ENCODE measurements around the gene FAM131C. TPM values are rescaled to one million over a fixed set of nuclear protein-coding genes. Genes with fewer than 3 reads are reported as not detected.

Gene FAM131C
- total RNA-seq, 6 donors from 2014 or later: 0.13 TPM; not detected in 5

DNA sequence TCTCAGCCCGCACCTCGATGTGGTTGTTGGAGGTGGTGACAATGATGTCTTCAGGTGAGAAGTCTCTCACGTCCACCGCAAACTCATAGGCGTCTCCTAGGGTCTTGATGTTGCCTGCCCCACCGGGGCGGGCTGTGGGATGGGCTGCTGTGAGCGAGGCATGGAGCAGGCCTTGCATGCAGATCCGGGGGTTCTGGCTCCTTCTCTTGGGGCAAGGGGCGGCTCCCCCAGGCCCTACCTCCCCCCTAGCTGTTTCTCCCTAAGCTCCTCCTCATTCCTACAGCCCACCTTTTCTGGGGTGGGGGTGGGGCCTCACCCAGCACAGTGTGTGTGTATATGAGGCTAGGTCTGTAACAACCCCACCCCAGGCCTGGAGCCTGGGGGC is 56.4 kb downstream of the FAM131C start:
- ATAC-seq (ENCODE audit: low FRiP score in 2 of 2) (no peak), DNase-seq (no peak)
- 85 to 87% methylated on average over 10 of the region's 10 CpGs for WGBS, 2 donors
- no peaks in the 10 kb centered on the region for H3K27me3 ChIP-seq
- H3K4me1 ChIP-seq: peaks cover 17 to 30% (median 22%) of the 10 kb centered on the region in 4 donors
- H3K9me3 ChIP-seq: no peaks in the 10 kb centered on the region
- H3K36me3 ChIP-seq: no peaks in the 10 kb centered on the region
- H3K4me3 ChIP-seq: peak overlapping the region in 1 of 4 donors; percentile 13
- peak overlapping the region in 2 of 4 donors; percentile 66 to 77 for H3K27ac ChIP-seq
- no peak for TF ChIP-seq POLR2AphosphoS5 (IDR thresholded peaks at IDR 0.05)
- no peak for TF ChIP-seq EP300 (IDR thresholded peaks at IDR 0.05)
- TF ChIP-seq, protein P1, sequence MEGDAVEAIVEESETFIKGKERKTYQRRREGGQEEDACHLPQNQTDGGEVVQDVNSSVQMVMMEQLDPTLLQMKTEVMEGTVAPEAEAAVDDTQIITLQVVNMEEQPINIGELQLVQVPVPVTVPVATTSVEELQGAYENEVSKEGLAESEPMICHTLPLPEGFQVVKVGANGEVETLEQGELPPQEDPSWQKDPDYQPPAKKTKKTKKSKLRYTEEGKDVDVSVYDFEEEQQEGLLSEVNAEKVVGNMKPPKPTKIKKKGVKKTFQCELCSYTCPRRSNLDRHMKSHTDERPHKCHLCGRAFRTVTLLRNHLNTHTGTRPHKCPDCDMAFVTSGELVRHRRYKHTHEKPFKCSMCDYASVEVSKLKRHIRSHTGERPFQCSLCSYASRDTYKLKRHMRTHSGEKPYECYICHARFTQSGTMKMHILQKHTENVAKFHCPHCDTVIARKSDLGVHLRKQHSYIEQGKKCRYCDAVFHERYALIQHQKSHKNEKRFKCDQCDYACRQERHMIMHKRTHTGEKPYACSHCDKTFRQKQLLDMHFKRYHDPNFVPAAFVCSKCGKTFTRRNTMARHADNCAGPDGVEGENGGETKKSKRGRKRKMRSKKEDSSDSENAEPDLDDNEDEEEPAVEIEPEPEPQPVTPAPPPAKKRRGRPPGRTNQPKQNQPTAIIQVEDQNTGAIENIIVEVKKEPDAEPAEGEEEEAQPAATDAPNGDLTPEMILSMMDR (IDR thresholded peaks at IDR 0.05): no peak
- TF ChIP-seq POLR2A (IDR thresholded peaks at IDR 0.05): no peak

DNA sequence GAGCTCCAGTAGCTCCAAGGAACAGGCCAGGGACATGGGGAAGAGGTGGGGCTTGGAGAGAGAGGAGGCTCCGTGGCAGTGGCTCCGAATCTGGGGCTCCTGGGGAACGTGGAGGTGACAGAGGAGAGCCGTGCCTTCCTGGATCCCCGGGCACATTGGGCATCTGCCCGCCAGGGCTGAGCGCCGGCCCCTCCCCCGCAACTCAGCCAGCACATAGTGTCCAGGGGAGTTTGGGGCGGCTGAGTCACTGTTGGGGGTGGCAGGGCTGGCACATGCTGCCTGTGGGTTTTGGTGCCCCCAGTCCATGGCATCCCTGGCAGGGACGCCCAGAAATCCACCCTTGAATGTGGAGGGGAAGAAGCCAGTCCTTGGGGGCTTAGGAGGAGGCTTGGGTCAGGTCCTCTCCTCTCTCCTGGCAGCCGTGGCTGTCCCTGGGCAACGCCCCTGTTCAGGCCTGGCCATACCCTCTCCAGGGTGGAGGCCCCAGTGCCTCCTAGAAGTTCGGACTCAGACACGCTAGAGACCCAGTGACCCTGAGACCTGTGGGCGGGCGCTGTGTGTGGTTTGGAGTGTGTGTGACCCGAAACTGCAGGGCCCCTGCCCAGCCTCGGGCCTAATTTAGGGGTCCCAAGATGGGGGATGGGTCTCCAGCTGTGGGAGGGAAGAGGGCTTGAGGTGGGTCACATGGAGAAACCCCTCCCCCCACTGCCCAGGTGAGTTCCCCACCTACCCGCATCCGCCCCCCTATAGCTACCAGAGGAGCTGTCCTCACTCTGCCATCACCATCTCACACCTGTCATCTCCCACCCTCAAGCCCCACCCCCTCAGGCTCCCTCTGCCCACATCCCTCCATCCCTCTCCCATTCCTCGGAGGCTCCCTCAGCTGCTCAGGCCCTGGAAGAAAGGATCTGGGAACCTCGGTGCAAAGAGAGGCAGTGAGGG is 57.2 kb downstream of the FAM131C start:
- H3K27ac ChIP-seq: peak overlapping the region in 3 of 4 donors; percentile 27 to 77 (median 66)
- DNase-seq (no peak), ATAC-seq (ENCODE audit: low FRiP score in 2 of 2) (no peak)
- H3K4me3 ChIP-seq: no peak overlapping the region
- no peaks in the 10 kb centered on the region for H3K9me3 ChIP-seq
- 76 to 77% methylated on average over 10 to 18 of the region's 23 CpGs for WGBS, 2 donors
- TF ChIP-seq, protein P1 (IDR thresholded peaks at IDR 0.05): no peak
- TF ChIP-seq EP300 (IDR thresholded peaks at IDR 0.05) (no peak), POLR2AphosphoS5 (IDR thresholded peaks at IDR 0.05) (no peak), POLR2A (IDR thresholded peaks at IDR 0.05) (no peak)
- H3K27me3 ChIP-seq: no peaks in the 10 kb centered on the region
- H3K4me1 ChIP-seq: peaks cover 17 to 30% (median 22%) of the 10 kb centered on the region in 4 donors
- no peaks in the 10 kb centered on the region for H3K36me3 ChIP-seq

DNA sequence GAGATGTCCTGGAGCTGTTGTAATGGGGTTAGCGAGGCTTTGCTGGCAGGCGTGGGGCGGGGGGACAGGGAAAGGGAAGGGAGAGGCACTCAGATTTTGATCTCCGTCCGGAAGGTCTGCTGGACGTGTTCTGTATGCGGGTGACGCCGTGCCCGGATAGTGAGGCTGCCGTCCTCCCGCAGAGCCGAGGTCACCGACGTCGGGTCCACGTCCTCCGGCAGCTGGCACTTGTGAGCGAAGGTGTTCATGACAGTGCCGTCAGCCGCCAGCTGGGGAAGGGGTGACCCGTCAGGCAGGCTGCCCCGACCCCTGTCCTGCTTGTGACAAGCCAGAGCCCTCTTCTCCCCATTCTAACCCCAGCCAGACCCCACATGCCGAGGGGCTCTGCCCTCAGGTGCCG is 58.0 kb downstream of the FAM131C start:
- 91 to 93% methylated on average over 21 to 25 of the region's 25 CpGs for WGBS, 2 donors
- Histone ChIP-seq H3K27me3 (no peaks in the 10 kb centered on the region), H3K4me1 (peaks cover 17 to 30% (median 22%) of the 10 kb centered on the region in 4 donors), H3K9me3 (no peaks in the 10 kb centered on the region), H3K36me3 (no peaks in the 10 kb centered on the region), H3K27ac (peak overlapping the region in 2 of 4 donors; percentile 27 to 77), H3K4me3 (no peak overlapping the region)
- DNase-seq (no peak), ATAC-seq (ENCODE audit: low FRiP score in 2 of 2) (no peak)
- no peak for TF ChIP-seq EP300 (IDR thresholded peaks at IDR 0.05)
- TF ChIP-seq, protein P1 (IDR thresholded peaks at IDR 0.05): no peak
- no peak for TF ChIP-seq POLR2AphosphoS5 (IDR thresholded peaks at IDR 0.05)
- TF ChIP-seq POLR2A (IDR thresholded peaks at IDR 0.05): no peak

DNA sequence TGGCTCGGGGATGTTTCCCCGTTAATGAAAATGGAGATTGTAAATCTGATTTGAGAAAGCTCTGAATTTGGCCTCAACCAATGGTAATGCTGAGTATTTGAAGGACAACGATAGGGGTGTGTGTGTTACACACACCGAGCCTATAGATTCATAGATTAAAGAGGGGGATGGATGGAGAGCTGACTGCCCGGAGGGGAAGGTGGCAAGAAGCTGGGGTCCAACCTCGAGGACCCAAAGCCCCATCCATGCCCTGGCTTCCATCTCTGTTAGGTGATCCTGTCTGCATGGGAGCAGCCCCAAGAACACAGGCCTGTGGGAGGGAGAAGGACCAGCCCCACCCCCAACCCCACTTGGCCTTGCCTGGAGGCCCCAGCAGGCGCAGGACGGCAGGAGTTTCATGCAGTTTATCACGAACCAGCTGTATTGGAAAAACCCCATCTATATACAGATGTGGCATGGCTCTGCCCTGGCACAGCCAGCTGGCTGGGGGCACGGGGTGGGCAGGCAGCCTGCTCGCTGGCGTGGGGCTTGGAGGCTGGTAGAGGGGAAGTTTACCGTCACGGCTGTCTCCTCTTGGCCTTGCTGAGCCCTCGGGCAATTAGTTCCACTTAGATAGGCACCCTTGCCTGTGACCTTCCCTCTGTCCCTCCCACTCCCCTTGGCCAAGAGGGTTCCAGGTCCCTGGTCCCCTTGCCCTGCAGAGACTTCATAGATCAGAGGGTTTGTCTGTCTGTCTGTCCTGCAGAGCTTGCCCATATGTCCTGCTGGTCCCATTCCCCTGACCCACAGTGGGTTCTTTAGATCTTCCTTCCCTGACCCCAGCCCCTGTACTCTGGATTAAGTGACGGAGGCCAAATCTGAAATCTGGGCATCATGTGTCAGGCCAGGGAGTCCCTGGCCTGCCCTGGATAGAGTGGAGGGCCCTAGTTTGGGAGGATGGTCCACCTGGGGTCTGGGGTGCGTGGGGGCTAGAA is 58.7 kb downstream of the FAM131C start:
- peaks cover 17 to 30% (median 22%) of the 10 kb centered on the region in 4 donors for H3K4me1 ChIP-seq
- no peak overlapping the region for H3K4me3 ChIP-seq
- H3K36me3 ChIP-seq: no peaks in the 10 kb centered on the region
- no peaks in the 10 kb centered on the region for H3K9me3 ChIP-seq
- TF ChIP-seq POLR2A (IDR thresholded peaks at IDR 0.05): no peak
- TF ChIP-seq, protein P1 (IDR thresholded peaks at IDR 0.05): no peak
- TF ChIP-seq POLR2AphosphoS5 (IDR thresholded peaks at IDR 0.05): no peak
- no peak for TF ChIP-seq EP300 (IDR thresholded peaks at IDR 0.05)
- H3K27ac ChIP-seq: peak overlapping the region in 3 of 4 donors; percentile 67 to 78 (median 77)
- WGBS, 2 donors: 74 to 80% methylated on average over 9 to 17 of the region's 17 CpGs
- DNase-seq: no peak
- no peak for ATAC-seq (ENCODE audit: low FRiP score in 2 of 2)
- H3K27me3 ChIP-seq: no peaks in the 10 kb centered on the region

Measured in upper lobe of left lung (tissue), 6 donors.